HG03095 (cell line): ENCODE measurements around the gene BCAS3.
A peak's percentile ranks its signal among the peaks of the same experiment; 100 is the strongest.

Experiments
- ATAC-seq: cut with Tn5 transposase; IDR thresholded peaks from one replicate; pipeline ENCODE4 v1.9.1; 2021; ENCODE audit warnings: moderate library complexity; ENCODE audit not compliant: unreplicated experiment

The BCAS3 gene

GRCh38 chr17:61401389-61402072 is 723.9 kb downstream of the BCAS3 start:
- ATAC-seq: no peak

- ATAC-seq: no peak
Observed at GRCh38 chr17:61402073-61402541, 724.5 kb downstream of the BCAS3 start.

- ATAC-seq: no peak
Observed at GRCh38 chr17:61402978-61403800, 725.5 kb downstream of the BCAS3 start.

- no peak for ATAC-seq
Observed at GRCh38 chr17:61403801-61404662, 726.4 kb downstream of the BCAS3 start.

DNA sequence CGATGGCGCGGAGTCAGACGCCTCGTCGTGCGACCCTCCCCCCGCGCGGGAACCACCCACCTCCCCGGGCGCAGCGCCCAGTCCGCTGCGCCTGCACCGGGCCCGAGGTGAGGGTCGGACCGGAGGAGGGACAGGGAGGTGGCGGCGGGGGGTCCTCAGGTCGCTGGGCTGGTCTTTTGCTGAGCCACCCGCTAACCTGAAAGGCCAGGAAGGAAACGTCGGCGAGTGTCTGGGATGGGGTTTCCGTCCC is 726.9 kb downstream of the BCAS3 start:
- no peak for ATAC-seq

GRCh38 chr17:61404913-61405685 is 727.4 kb downstream of the BCAS3 start:
- ATAC-seq: no peak

- no peak for ATAC-seq
Observed at GRCh38 chr17:61405686-61406536, 728.3 kb downstream of the BCAS3 start.

- ATAC-seq: no peak
Observed at GRCh38 chr17:61406537-61406845, 728.8 kb downstream of the BCAS3 start.

DNA sequence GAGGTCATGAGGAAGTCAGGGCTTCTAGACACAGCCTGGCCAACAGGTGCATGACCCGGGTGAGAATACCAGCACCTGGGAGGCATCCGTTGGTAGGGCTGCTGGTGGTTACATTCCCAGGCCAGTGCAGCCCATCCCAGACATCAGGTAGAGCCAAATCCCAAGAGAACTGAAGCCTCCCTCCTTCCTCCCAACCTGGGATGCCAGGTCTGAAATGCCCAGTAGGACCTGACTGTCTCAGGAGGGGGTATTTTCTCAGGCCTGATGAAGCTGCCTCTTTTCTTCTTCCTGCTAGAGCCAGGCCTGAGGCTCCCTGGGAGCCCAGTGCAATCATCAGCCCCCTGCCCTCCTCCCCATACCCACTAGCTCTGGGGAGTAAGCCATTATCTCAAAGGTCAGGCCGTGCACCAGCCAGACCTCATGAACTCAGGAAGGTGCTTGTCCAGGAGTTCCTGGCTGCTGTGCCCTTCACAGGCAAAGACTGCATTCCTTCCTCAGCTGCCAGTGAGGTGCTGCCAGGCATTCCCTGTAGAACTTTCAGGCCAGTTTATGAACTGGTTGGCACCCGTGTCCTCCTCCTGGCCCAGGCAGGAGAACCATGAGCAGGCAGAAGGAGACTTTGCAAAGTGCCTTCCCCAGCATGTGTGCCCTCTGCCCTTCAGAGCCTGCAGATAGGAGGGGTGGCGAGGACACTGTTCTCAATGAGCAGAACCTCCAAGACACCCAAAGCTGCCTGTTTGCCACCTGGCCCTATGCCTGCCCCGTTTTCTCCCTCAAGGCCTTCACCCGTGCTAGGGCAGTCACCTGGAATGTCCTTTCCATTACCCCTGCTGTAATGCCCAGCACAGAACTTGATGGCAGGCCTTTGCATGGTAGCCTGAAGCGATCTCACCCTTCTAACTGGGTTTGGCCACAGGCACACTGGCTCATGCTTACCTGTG is 729.6 kb downstream of the BCAS3 start:
- no peak for ATAC-seq

- ATAC-seq: no peak
Observed at GRCh38 chr17:61408151-61409041, 730.7 kb downstream of the BCAS3 start.

GRCh38 chr17:61409301-61410112 is 731.9 kb downstream of the BCAS3 start:
- ATAC-seq: no peak

DNA sequence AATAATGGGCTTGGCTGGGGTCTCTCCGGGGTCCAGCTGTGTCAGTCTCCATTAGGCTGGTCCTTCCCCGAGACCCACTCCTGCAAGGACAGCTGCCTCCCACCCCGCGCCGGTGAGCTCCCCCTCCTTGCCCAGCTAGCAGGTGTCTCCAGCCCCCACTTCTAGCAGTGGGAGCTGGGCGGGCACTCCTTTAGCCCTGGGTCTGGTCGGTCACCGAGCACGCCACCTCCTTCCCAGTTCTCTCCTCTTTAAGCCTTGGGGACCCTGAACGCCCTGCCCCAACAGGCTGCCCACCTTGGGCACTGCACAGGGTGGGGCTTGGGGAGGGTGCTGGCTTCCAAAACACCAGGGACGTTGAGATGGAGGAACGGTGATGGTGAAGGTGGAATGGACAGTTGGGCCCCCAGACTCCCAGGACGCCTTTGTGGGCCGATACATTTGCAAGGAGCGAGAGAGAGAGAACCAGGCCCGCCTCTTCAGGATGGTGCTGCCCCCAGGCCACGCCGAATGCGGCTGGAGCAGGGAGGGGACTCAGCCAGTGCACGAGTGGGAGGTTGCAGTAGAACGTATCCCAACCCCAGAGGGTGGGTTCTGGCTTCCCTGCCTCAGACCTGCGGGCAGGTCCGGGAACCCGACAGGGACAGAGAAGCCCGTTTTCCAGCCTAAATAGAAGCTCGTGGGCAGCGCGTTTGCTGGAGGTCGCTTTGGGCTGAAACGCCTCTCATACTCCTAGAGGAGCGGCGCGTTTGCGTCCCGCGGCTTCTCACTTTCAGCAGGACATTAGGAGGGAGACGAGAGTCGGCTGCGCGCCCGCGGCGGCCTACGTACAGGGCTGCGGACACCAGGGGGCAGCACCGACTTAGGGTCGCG is 732.7 kb downstream of the BCAS3 start:
- ATAC-seq: no peak

DNA sequence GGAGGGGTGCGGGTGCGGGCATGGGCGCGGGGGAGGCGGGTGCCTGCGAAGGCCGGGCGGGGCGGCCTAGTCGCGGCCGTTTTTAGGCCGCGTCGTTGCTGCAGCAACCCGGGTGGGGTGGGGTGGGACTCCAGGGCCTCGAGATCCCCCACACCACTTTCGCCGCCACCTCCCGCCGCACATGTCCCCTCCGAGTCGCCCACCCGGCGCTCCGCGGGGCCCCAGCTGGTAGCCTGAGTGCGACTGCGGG is 733.3 kb downstream of the BCAS3 start:
- no peak for ATAC-seq

- ATAC-seq: no peak
Observed at GRCh38 chr17:61411261-61412142, 733.9 kb downstream of the BCAS3 start.

GRCh38 chr17:61412143-61412859 is 734.6 kb downstream of the BCAS3 start:
- peak; percentile 50 for ATAC-seq
